Gastrocnemius medialis (tissue), 4 donors: ENCODE measurements around the gene LCE5A. TPM values are rescaled to one million over a fixed set of nuclear protein-coding genes. Genes with fewer than 3 reads are reported as not detected.

Experiments used
- total RNA-seq, 4 donors: library from RNA; depleted of rRNA; stranded (reverse); fragments of >200 nt; gene quantifications; one replicate each; pipeline versions ENCODE4 v1.1.0 to v1.2.3, GENCODE V29; 2016

LCE5A gene
- total RNA-seq, 4 donors from 2014 or later = not detected

Other genes starting within 250 kb of the LCE5A start
- not detected for gene FLG, start 185.6 kb upstream of the LCE5A start, total RNA-seq
- not detected for gene FLG2, start 150.8 kb upstream of the LCE5A start, total RNA-seq
- not detected for gene CRNN, start 96.5 kb upstream of the LCE5A start, total RNA-seq
- gene CRCT1, start 3.7 kb downstream of the LCE5A start, total RNA-seq = not detected
- not detected for gene LCE3E, start 56.0 kb downstream of the LCE5A start, total RNA-seq
- not detected for gene LCE3D, start 69.7 kb downstream of the LCE5A start, total RNA-seq
- not detected for gene LCE3C, start 89.4 kb downstream of the LCE5A start, total RNA-seq
- not detected for gene LCE3B, start 103.0 kb downstream of the LCE5A start, total RNA-seq
- gene LCE3A, start 112.3 kb downstream of the LCE5A start, total RNA-seq = not detected
- gene LCE2D, start 152.6 kb downstream of the LCE5A start, total RNA-seq = not detected
- gene LCE2C, start 164.5 kb downstream of the LCE5A start, total RNA-seq = not detected
- gene LCE2B, start 175.3 kb downstream of the LCE5A start, total RNA-seq = not detected
- gene LCE2A, start 187.5 kb downstream of the LCE5A start, total RNA-seq = not detected
- gene LCE4A, start 197.4 kb downstream of the LCE5A start, total RNA-seq = not detected
- gene KPRP, start 247.2 kb downstream of the LCE5A start, total RNA-seq = not detected